PC-3 (cell line): Measurements from ENCODE around the gene WDR88.

Source experiments
- EZH2 ChIP-seq: fragments of 300-600 bp; sonication (generic); IDR thresholded peaks from one replicate; pipeline ENCODE4 v1.6.1; 2017; ENCODE audit warnings: antibody characterized with exemption, mild to moderate bottlenecking, low read length; ENCODE audit not compliant: unreplicated experiment
- EZH2phosphoT487 ChIP-seq: fragments of 300-600 bp; sonication (generic); IDR thresholded peaks from 2 replicates; pipeline ENCODE4 v1.6.1; 2018; ENCODE audit warnings: mild to moderate bottlenecking, antibody characterized with exemption, low read length, borderline replicate concordance
- TF ChIP-seq, protein P1 (sequence below): fragments of 300-600 bp; sonication (generic); conservative IDR thresholded peaks from 2 replicates; pipeline ENCODE4 v1.5.1; 2017; ENCODE audit warnings: antibody characterized with exemption, low read depth, mild to moderate bottlenecking, low read length

GRCh38 chr19:33208371-33208895, 76.5 kb downstream of the WDR88 start:
- TF ChIP-seq, protein P1, sequence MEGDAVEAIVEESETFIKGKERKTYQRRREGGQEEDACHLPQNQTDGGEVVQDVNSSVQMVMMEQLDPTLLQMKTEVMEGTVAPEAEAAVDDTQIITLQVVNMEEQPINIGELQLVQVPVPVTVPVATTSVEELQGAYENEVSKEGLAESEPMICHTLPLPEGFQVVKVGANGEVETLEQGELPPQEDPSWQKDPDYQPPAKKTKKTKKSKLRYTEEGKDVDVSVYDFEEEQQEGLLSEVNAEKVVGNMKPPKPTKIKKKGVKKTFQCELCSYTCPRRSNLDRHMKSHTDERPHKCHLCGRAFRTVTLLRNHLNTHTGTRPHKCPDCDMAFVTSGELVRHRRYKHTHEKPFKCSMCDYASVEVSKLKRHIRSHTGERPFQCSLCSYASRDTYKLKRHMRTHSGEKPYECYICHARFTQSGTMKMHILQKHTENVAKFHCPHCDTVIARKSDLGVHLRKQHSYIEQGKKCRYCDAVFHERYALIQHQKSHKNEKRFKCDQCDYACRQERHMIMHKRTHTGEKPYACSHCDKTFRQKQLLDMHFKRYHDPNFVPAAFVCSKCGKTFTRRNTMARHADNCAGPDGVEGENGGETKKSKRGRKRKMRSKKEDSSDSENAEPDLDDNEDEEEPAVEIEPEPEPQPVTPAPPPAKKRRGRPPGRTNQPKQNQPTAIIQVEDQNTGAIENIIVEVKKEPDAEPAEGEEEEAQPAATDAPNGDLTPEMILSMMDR = no peak
- TF ChIP-seq EZH2 (no peak), EZH2phosphoT487 (no peak)
